ENCODE results near the gene AK8. TPM values are rescaled to one million over a fixed set of nuclear protein-coding genes. Genes with fewer than 3 reads are reported as not detected.

Gene AK8
- total RNA-seq, 2 donors from 2014 or later, result 0.19 TPM; not detected in 1

DNA sequence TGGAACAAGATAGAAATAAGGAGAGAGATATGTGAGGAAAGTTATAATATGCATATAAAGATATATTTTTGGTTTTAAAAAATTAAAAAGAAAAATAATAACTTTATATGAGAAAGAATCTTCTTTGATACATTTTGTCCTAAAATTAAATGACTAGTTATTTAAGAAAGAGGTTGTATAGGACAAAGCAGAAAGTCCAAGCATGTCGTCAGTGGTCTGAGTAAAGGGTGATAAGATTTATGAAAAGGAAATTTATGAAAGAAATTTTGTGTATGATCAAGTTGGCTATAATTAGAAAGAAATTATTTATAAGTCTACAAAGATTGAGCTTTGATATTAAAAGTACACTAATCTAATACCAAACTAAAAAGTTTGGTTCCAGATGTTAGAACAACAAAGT is 175.8 kb downstream of the AK8 start:
- no peak overlapping the region for H3K4me3 ChIP-seq
- no peak for DNase-seq (ENCODE audit: low spot score)
- H3K27ac ChIP-seq, result no peak overlapping the region
- TF ChIP-seq, protein P1, sequence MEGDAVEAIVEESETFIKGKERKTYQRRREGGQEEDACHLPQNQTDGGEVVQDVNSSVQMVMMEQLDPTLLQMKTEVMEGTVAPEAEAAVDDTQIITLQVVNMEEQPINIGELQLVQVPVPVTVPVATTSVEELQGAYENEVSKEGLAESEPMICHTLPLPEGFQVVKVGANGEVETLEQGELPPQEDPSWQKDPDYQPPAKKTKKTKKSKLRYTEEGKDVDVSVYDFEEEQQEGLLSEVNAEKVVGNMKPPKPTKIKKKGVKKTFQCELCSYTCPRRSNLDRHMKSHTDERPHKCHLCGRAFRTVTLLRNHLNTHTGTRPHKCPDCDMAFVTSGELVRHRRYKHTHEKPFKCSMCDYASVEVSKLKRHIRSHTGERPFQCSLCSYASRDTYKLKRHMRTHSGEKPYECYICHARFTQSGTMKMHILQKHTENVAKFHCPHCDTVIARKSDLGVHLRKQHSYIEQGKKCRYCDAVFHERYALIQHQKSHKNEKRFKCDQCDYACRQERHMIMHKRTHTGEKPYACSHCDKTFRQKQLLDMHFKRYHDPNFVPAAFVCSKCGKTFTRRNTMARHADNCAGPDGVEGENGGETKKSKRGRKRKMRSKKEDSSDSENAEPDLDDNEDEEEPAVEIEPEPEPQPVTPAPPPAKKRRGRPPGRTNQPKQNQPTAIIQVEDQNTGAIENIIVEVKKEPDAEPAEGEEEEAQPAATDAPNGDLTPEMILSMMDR (IDR thresholded peaks at IDR 0.05), result no peak
- H3K36me3 ChIP-seq, result no peaks in the 10 kb centered on the region
- no peaks in the 10 kb centered on the region for H3K27me3 ChIP-seq
- no peaks in the 10 kb centered on the region for H3K4me1 ChIP-seq
- H3K9me3 ChIP-seq, result peaks cover 0 to 12% of the 10 kb centered on the region in 2 donors

DNA sequence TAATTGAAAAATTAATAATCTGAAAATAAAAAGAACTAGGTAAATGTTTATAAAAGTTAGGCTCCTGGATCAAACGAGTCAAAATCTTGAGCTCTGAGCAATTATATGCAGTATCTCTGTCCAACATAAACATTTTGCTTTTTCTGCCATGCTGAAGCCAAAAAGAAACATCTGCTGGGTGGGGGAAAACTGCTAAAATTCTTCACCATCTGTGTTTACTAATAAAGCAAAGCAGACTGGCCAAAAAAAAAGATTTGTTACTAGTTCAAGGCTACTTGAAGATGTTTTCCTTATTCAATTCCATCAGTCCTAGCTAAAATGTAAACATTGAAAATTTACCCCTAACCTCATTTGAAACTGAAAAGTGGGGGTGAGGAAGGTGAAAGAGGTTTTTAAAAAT is 178.1 kb downstream of the AK8 start:
- TF ChIP-seq, protein P1 (IDR thresholded peaks at IDR 0.05), result no peak
- Histone ChIP-seq H3K27me3 (no peaks in the 10 kb centered on the region), H3K4me3 (no peak overlapping the region), H3K27ac (no peak overlapping the region), H3K4me1 (no peaks in the 10 kb centered on the region), H3K9me3 (peaks cover 0 to 20% of the 10 kb centered on the region in 2 donors), H3K36me3 (no peaks in the 10 kb centered on the region)
- no peak for DNase-seq (ENCODE audit: low spot score)

DNA sequence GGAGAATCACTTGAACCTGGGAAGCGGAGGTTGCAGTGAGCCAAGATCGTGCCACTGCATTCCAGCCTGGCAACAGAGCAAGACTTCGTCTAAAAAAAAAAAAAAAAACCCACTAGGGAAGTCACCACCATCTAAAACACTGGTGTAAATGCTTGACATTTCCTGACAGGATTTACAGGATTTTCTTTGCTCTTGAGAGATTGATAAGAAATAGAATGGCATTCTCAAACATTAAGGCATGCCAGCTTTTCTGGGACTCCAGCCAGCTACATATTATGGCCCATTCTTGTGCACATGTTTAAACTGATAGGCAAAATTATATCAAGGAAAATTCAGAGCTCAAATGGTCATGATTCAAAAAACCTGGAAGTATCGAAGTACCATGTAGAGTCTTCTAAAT is 179.1 kb downstream of the AK8 start:
- DNase-seq (ENCODE audit: low spot score), result no peak
- H3K4me1 ChIP-seq, result no peaks in the 10 kb centered on the region
- TF ChIP-seq, protein P1 (IDR thresholded peaks at IDR 0.05), result no peak
- no peak overlapping the region for H3K4me3 ChIP-seq
- H3K27me3 ChIP-seq, result no peaks in the 10 kb centered on the region
- H3K9me3 ChIP-seq, result peaks cover 0 to 20% of the 10 kb centered on the region in 2 donors
- no peak overlapping the region for H3K27ac ChIP-seq
- no peaks in the 10 kb centered on the region for H3K36me3 ChIP-seq

DNA sequence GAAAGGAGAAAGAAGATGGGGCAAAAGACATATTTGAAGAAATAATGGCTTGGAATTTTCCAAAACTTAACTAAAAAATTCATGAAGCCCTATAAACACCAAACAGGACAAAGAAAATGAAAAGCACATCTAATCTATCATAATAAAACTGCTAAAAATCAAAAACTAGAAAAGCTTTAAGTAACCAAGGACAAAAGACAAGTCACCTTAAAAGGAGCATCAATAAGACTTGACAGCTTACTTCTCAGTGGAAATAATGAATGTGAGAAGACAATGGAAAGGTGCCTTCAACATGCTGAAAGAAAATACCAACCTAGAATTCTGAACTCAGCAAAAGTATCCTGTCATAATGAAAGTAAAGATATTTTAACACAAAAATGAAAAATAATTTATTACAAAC is 180.9 kb downstream of the AK8 start:
- H3K36me3 ChIP-seq, result no peaks in the 10 kb centered on the region
- DNase-seq (ENCODE audit: low spot score), result no peak
- H3K4me3 ChIP-seq, result no peak overlapping the region
- no peaks in the 10 kb centered on the region for H3K27me3 ChIP-seq
- H3K27ac ChIP-seq, result no peak overlapping the region
- peaks cover 0 to 20% of the 10 kb centered on the region in 2 donors for H3K9me3 ChIP-seq
- H3K4me1 ChIP-seq, result no peaks in the 10 kb centered on the region
- TF ChIP-seq, protein P1 (IDR thresholded peaks at IDR 0.05), result no peak

DNA sequence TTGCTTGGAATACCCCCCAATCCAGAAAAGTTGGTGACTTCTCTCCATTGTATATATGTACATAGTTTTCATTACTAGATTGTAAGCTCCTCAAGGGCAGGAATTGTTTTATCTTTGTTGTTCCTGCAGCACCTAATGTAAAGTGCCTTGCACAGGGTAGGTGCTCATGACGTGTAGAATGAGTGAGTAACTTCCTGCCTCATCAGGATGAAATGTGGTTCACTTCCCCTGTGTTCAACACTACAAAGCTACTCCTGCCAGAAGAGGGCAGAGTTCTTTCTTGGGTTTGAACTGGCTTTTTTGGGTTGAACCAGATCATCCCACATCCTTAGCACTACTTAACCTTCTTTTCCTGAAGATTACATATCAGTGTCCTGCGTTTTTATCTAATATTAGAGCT is 183.9 kb downstream of the AK8 start:
- no peak for DNase-seq (ENCODE audit: low spot score)

DNA sequence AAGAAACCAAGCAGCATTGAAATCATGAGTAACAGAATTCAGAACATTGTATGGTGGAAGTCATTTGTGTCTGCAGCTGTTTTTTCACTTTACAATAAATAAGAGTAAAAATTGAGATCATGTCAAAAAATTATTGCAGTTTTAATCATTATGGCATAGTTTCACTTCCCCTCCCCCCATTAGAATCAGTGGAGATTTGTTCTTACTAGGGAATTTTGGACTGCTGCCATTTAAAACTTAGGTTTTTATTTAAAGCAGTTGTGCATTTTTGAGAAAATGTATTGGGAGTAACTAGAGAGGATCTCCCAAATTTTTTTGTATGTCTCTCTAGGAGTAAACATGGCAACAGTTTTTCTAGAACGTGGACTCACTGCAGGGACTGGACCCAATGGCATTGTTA is 187.4 kb downstream of the AK8 start:
- TF ChIP-seq, protein P1 (IDR thresholded peaks at IDR 0.05), result no peak
- Histone ChIP-seq H3K27ac (no peak overlapping the region), H3K4me3 (no peak overlapping the region), H3K4me1 (no peaks in the 10 kb centered on the region), H3K27me3 (no peaks in the 10 kb centered on the region), H3K36me3 (peaks cover 34% of the 10 kb centered on the region), H3K9me3 (no peaks in the 10 kb centered on the region)
- DNase-seq (ENCODE audit: low spot score), result no peak

More for the DNA sequence above, 183.9 kb downstream of the AK8 start:
- no peaks in the 10 kb centered on the region for H3K4me1 ChIP-seq
- no peak overlapping the region for H3K4me3 ChIP-seq
- peaks cover 0 to 20% of the 10 kb centered on the region in 2 donors for H3K9me3 ChIP-seq
- TF ChIP-seq, protein P1 (IDR thresholded peaks at IDR 0.05), result no peak
- H3K27me3 ChIP-seq, result no peaks in the 10 kb centered on the region
- H3K27ac ChIP-seq, result no peak overlapping the region
- peaks cover 11% of the 10 kb centered on the region for H3K36me3 ChIP-seq
